Thoracic aorta (tissue), 2 donors: ENCODE data around the gene OTUD1. TPM values are rescaled to one million over a fixed set of nuclear protein-coding genes. Genes with fewer than 3 reads are reported as not detected.

ENCODE experiments used
- ATAC-seq: fragments of 150-250 bp; one replicate; pipeline ENCODE4 v1.8.0; 2017; ENCODE audit warnings: low read depth; ENCODE audit not compliant: insufficient number of reproducible peaks, low FRiP score
- DNase-seq: peaks from one replicate; pipeline ENCODE4 v3.0.0-alpha.2; 2020; ENCODE audit warnings: low spot score
- H3K27ac ChIP-seq, 2 donors: fragments of 200-600 bp; sonication (generic); 1 replicate in 1 of 2; 2 replicates in 1 of 2; pipeline ENCODE4 v1.5.1; 2016; ENCODE audit warnings: mild to moderate bottlenecking in 2 of 2, moderate library complexity in 2 of 2
- H3K27me3 ChIP-seq: fragments of 200-600 bp; sonication (generic); replicated peaks from 2 replicates; pipeline ENCODE4 v1.6.0; 2016; ENCODE audit warnings: mild to moderate bottlenecking; ENCODE audit not compliant: insufficient read depth
- H3K36me3 ChIP-seq: fragments of 200-600 bp; sonication (generic); one replicate; pipeline ENCODE4 v1.5.1; 2016
- H3K4me1 ChIP-seq, 2 donors: fragments of 200-600 bp; sonication (generic); 1 replicate in 1 of 2; 2 replicates in 1 of 2; pipeline versions ENCODE4 v1.5.1 to v1.6.0; 2016; ENCODE audit warnings: low read depth in 2 of 2, mild to moderate bottlenecking in 1 of 2; ENCODE audit not compliant: control insufficient read depth in 1 of 2
- H3K4me3 ChIP-seq: fragments of 200-600 bp; sonication (generic); 2 replicates; pipeline ENCODE4 v1.5.1; 2016; ENCODE audit warnings: mild to moderate bottlenecking
- H3K9me3 ChIP-seq: fragments of 200-600 bp; sonication (generic); 2 replicates; pipeline ENCODE4 v1.5.1; 2016
- total RNA-seq, 2 donors: library from RNA; depleted of rRNA; stranded (reverse); fragments of >200 nt; gene quantifications; one replicate each; pipeline versions ENCODE4 v1.1.0 to v1.2.3, GENCODE V29; 2016
- TF ChIP-seq, protein P1 (sequence below): fragments of 200-600 bp; sonication (generic); IDR thresholded peaks from one replicate; pipeline ENCODE4 v1.5.1; 2019; ENCODE audit warnings: antibody characterized with exemption

OTUD1 gene
- total RNA-seq, 2 donors from 2014 or later, result 13.3 to 17.3 TPM

- no peak for DNase-seq
Observed at GRCh38 chr10:23413629-23414089, 25.2 kb upstream of the OTUD1 start.

GRCh38 chr10:23414658-23415057 is 24.2 kb upstream of the OTUD1 start:
- TF ChIP-seq, protein P1, sequence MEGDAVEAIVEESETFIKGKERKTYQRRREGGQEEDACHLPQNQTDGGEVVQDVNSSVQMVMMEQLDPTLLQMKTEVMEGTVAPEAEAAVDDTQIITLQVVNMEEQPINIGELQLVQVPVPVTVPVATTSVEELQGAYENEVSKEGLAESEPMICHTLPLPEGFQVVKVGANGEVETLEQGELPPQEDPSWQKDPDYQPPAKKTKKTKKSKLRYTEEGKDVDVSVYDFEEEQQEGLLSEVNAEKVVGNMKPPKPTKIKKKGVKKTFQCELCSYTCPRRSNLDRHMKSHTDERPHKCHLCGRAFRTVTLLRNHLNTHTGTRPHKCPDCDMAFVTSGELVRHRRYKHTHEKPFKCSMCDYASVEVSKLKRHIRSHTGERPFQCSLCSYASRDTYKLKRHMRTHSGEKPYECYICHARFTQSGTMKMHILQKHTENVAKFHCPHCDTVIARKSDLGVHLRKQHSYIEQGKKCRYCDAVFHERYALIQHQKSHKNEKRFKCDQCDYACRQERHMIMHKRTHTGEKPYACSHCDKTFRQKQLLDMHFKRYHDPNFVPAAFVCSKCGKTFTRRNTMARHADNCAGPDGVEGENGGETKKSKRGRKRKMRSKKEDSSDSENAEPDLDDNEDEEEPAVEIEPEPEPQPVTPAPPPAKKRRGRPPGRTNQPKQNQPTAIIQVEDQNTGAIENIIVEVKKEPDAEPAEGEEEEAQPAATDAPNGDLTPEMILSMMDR, result no peak
- ATAC-seq (no peak), DNase-seq (no peak)
- no peaks in the 10 kb centered on the region for H3K9me3 ChIP-seq
- H3K27me3 ChIP-seq, result no peaks in the 10 kb centered on the region
- no peaks in the 10 kb centered on the region for H3K4me1 ChIP-seq
- no peak overlapping the region for H3K4me3 ChIP-seq
- H3K27ac ChIP-seq, result no peak overlapping the region
- no peaks in the 10 kb centered on the region for H3K36me3 ChIP-seq

More at GRCh38 chr10:23413629-23414089, 25.2 kb upstream of the OTUD1 start:
- Histone ChIP-seq H3K9me3 (no peaks in the 10 kb centered on the region), H3K27me3 (no peaks in the 10 kb centered on the region), H3K36me3 (no peaks in the 10 kb centered on the region), H3K27ac (no peak overlapping the region), H3K4me1 (no peaks in the 10 kb centered on the region), H3K4me3 (no peak overlapping the region)
- TF ChIP-seq, protein P1, result no peak
- ATAC-seq, result no peak

DNA sequence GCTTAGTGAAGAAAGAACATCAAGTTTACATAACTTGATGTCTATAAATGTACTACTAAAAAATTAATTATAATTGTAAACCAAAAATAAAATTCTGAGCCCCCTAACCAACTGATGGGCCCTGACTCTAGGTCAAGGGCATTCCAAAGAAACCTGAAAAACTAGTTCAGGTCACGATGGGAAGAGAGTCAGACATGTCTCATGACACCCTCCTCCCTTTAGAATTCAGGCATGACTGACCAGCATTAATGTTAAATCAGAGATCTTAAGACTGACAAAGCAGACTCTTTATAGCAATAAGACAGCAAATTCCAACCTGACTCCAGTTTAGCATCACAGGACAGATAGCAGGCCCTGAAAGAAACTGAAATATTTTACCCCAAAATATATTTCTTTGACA is 21.6 kb upstream of the OTUD1 start:
- DNase-seq, result no peak
- Histone ChIP-seq H3K27ac (no peak overlapping the region), H3K9me3 (no peaks in the 10 kb centered on the region), H3K4me1 (no peaks in the 10 kb centered on the region), H3K4me3 (no peak overlapping the region), H3K27me3 (no peaks in the 10 kb centered on the region), H3K36me3 (no peaks in the 10 kb centered on the region)
- no peak for ATAC-seq
- TF ChIP-seq, protein P1, result no peak

DNA sequence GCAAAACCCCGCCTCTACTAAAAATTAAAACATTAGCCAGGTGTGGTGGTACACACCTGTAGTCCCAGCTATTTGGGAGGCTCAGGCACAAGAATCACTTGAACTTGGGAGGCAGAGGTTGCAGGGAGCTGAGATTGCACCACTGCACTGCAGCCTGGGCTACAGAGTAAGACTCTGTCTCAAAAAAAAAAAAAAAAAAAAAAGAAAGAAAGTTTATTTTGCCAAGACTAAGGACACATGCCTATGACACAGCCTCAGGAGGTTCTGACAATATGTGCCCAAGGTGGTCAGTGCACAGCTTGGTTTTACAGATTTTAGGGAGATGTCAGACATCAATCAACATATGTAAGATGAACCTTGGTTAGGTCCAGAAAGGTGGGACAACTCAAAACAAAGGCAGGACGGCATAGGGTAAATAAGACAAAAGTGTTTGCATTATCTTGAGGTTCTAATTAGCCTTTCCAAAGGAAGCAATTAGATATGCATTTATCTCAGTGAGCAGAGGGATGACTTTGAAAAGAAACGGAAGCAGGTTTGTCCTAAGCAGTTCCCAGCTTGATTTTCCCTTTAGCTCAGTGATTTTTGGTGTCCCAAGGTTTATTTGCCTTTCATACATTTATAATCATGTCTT is 20.7 kb upstream of the OTUD1 start:
- Histone ChIP-seq H3K9me3 (no peaks in the 10 kb centered on the region), H3K4me1 (no peaks in the 10 kb centered on the region), H3K4me3 (no peak overlapping the region), H3K36me3 (no peaks in the 10 kb centered on the region), H3K27ac (no peak overlapping the region), H3K27me3 (no peaks in the 10 kb centered on the region)
- TF ChIP-seq, protein P1, result no peak
- ATAC-seq (no peak), DNase-seq (no peak)

DNA sequence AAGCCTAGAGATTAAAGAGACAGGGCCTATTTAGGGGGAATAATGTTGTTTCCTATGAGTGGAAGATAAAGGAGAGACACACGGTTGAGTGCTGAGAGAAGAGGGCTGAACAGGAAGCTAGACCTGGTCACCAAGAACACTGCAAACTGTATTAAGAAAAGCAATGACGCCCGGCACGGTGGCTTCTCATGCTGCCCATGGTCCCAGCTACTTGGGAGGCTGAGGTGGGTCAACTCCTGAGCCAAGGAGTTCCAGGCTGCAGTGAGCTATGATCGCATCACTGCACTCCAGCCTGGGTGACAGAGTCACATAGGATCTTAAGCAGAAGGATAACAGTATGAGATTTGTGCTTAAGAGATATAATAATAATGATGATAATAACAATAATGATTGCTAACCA is 19.7 kb upstream of the OTUD1 start:
- Histone ChIP-seq H3K36me3 (no peaks in the 10 kb centered on the region), H3K27me3 (no peaks in the 10 kb centered on the region), H3K27ac (no peak overlapping the region), H3K9me3 (no peaks in the 10 kb centered on the region), H3K4me3 (no peak overlapping the region), H3K4me1 (no peaks in the 10 kb centered on the region)
- no peak for DNase-seq
- TF ChIP-seq, protein P1, result no peak
- ATAC-seq, result no peak
